OCI-LY3 (cell line): Measurements from ENCODE around the gene UBAP2L.
"Not testable (repeated sequence)": the region's sequence is repeated elsewhere in the genome, so short reads cannot be mapped to it uniquely, and the experiment has no call there.

Experiments used
- H2AFZ ChIP-seq: fragments of 200-600, 300-600 bp; shearing (Covaris generic); 2 replicates; pipeline ENCODE4 v1.6.0; 2014; ENCODE audit warnings: antibody characterized with exemption, low read depth, low read length
- H3K27ac ChIP-seq: fragments of 200-600, 300-600 bp; sonication (generic); 2 replicates; pipeline ENCODE4 v1.5.1; 2014; ENCODE audit warnings: mild to moderate bottlenecking, low read length, moderate library complexity, mixed read lengths
- H3K27me3 ChIP-seq: fragments of 200-600, 300-600 bp; sonication (generic); 2 replicates; pipeline ENCODE4 v1.6.1; 2014; ENCODE audit warnings: low read depth, low read length, mixed read lengths
- H3K36me3 ChIP-seq: fragments of 200-600, 300-600 bp; sonication (generic); replicated peaks from 2 replicates; pipeline ENCODE3; 2014; ENCODE audit warnings: low read depth, low read length, mixed read lengths
- H3K4me1 ChIP-seq: fragments of 300-600, 200-600 bp; sonication (generic); 2 replicates; pipeline ENCODE4 v1.6.1; 2014; ENCODE audit warnings: low read length, mixed read lengths
- H3K4me2 ChIP-seq: fragments of 200-600, 300-600 bp; sonication (generic); 2 replicates; pipeline ENCODE4 v1.6.1; 2014; ENCODE audit warnings: low read length, mixed read lengths
- H3K4me3 ChIP-seq: fragments of 300-600, 200-600 bp; sonication (generic); 2 replicates; pipeline ENCODE4 v1.5.1; 2014; ENCODE audit warnings: antibody characterized with exemption, mild to moderate bottlenecking, low read length, moderate library complexity
- H3K79me2 ChIP-seq: fragments of 300-600, 200-600 bp; shearing (Covaris generic); 2 replicates; pipeline ENCODE4 v1.6.1; 2014; ENCODE audit warnings: mild to moderate bottlenecking, low read length, mixed read lengths
- H3K9ac ChIP-seq: fragments of 300-600, 200-600 bp; shearing (Covaris generic); 2 replicates; pipeline ENCODE4 v1.6.0; 2014; ENCODE audit warnings: mild to moderate bottlenecking, low read length, moderate library complexity
- H3K9me3 ChIP-seq: fragments of 200-600, 300-600 bp; shearing (Covaris generic); 2 replicates; pipeline ENCODE4 v1.6.1; 2014; ENCODE audit warnings: low read length, mixed read lengths; ENCODE audit not compliant: insufficient read depth
- H4K20me1 ChIP-seq: fragments of 200-600, 300-600 bp; sonication (generic); 2 replicates; pipeline ENCODE4 v1.6.1; 2016; ENCODE audit warnings: low read length, mixed read lengths; ENCODE audit not compliant: insufficient read depth
- CTCF ChIP-seq: fragments of 200-600, 300-600 bp; sonication (generic); IDR thresholded peaks from 2 replicates; pipeline ENCODE4 v1.5.1; 2014; ENCODE audit warnings: antibody characterized with exemption, low read length, low read depth
- EZH2phosphoT487 ChIP-seq: fragments of 200-600 bp; shearing (Covaris generic); IDR thresholded peaks from 2 replicates; pipeline ENCODE4 v1.6.1; 2018; ENCODE audit warnings: antibody characterized with exemption, mixed run types, low read depth

The UBAP2L gene

GRCh38 chr1:154222918-154223317 is 2.2 kb downstream of the UBAP2L start:
- peaks cover 41% of the 10 kb centered on the region for H3K4me1 ChIP-seq
- H3K4me3 ChIP-seq: peak overlapping the region; percentile 83; the same call in 1 of the 2 replicates
- no peak overlapping the region for H2AFZ ChIP-seq
- H3K9me3 ChIP-seq: no peaks in the 10 kb centered on the region
- H3K4me2 ChIP-seq: peak overlapping the region; percentile 93
- H3K27me3 ChIP-seq: no peaks in the 10 kb centered on the region
- H3K79me2 ChIP-seq: peaks cover 97% of the 10 kb centered on the region
- H3K9ac ChIP-seq: no peak overlapping the region
- no peak overlapping the region for H3K27ac ChIP-seq
- H3K36me3 ChIP-seq: peaks cover 64% of the 10 kb centered on the region
- TF ChIP-seq CTCF (no peak), EZH2phosphoT487 (no peak)
- H4K20me1 ChIP-seq: peaks cover 49% of the 10 kb centered on the region

- Histone ChIP-seq H3K27ac (no peak overlapping the region), H3K4me1 (peaks cover 37% of the 10 kb centered on the region), H3K4me3 (no peak overlapping the region), H3K9me3 (no peaks in the 10 kb centered on the region), H3K4me2 (peak overlapping the region; percentile 93; the same call in 1 of the 2 replicates), H3K79me2 (peaks cover 96% of the 10 kb centered on the region), H3K27me3 (no peaks in the 10 kb centered on the region), H4K20me1 (peaks cover 49% of the 10 kb centered on the region), H2AFZ (no peak overlapping the region), H3K9ac (no peak overlapping the region), H3K36me3 (peaks cover 62% of the 10 kb centered on the region)
- no peak for TF ChIP-seq EZH2phosphoT487
- no peak for TF ChIP-seq CTCF
Observed at GRCh38 chr1:154223621-154224020, 2.9 kb downstream of the UBAP2L start.

DNA sequence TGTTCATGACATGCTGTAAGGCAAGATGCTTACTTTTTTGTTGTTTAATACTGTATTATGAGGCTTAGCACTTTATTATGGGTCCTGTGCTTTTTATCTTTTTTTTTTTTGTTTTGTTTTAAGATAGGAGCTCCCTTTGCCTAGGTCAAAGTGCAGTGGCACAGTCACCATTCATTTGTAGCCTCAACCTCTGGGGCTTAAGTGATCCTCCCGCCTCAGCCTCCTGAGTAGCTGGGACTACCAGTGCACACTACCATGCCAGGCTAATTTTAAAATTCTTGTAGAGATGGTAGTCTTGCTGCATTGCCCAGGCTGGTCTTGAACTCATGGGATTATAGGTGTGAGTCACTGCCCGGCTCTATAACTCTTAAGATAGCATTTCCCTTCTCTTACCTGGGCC is 4.6 kb downstream of the UBAP2L start:
- H3K27ac ChIP-seq: no peak overlapping the region
- no peaks in the 10 kb centered on the region for H3K9me3 ChIP-seq
- peaks cover 95% of the 10 kb centered on the region for H3K79me2 ChIP-seq
- no peaks in the 10 kb centered on the region for H3K27me3 ChIP-seq
- TF ChIP-seq EZH2phosphoT487 (no peak), CTCF (no peak)
- no peak overlapping the region for H3K4me3 ChIP-seq
- peaks cover 49% of the 10 kb centered on the region for H4K20me1 ChIP-seq
- peaks cover 69% of the 10 kb centered on the region for H3K36me3 ChIP-seq
- no peak overlapping the region for H2AFZ ChIP-seq
- no peak overlapping the region for H3K4me2 ChIP-seq
- H3K4me1 ChIP-seq: peaks cover 30% of the 10 kb centered on the region
- H3K9ac ChIP-seq: no peak overlapping the region

GRCh38 chr1:154231112-154231511 is 10.4 kb downstream of the UBAP2L start:
- H3K27me3 ChIP-seq, H2AFZ ChIP-seq, H3K4me1 ChIP-seq, H4K20me1 ChIP-seq, H3K9ac ChIP-seq, H3K4me2 ChIP-seq, H3K27ac ChIP-seq, H3K9me3 ChIP-seq, H3K4me3 ChIP-seq: not testable (repeated sequence)
- Histone ChIP-seq H3K36me3 (peaks cover 76% of the 10 kb centered on the region), H3K79me2 (peaks cover 91% of the 10 kb centered on the region)

DNA sequence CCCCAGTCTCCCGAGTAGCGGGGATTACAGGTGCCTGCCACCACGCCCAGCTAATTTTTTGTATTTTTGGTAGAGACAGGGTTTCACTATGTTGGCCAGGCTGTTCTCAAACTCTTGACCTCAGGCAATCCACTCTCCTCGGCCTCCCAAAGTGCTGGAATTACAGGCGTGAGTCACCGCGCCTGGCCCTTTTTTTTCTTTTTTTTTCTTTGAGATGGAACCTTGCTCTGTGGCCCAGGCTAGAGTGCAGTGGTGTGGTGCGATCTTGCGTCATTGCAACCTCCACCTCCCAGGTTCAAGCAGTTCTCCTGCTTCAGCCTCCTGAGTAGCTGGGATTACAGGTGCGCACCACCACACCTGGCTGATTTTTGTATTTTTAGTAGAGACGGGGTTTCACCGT is 12.4 kb downstream of the UBAP2L start:
- H3K4me1 ChIP-seq, H3K9me3 ChIP-seq, H3K4me2 ChIP-seq, H3K27ac ChIP-seq, H3K4me3 ChIP-seq, H2AFZ ChIP-seq, H3K9ac ChIP-seq, H3K27me3 ChIP-seq: not testable (repeated sequence)
- Histone ChIP-seq H3K79me2 (peaks cover 90% of the 10 kb centered on the region), H4K20me1 (peaks cover 22% of the 10 kb centered on the region), H3K36me3 (peaks cover 80% of the 10 kb centered on the region)
